Measurements from ENCODE around the gene DDB1.

The DDB1 gene

GRCh38 chr11:61349189-61349751, 16.4 kb upstream of the DDB1 start:
- no peak for TF ChIP-seq CTCF (IDR thresholded peaks at IDR 0.05; ENCODE audit: low read depth, low read length, poor library complexity, severe bottlenecking)
- no peak for TF ChIP-seq EZH2phosphoT487 (IDR thresholded peaks at IDR 0.05; ENCODE audit: borderline replicate concordance, low read length)
- Histone ChIP-seq H3K4me1 (ENCODE audit: control insufficient read depth, low read length) (peaks cover 12% of the 10 kb centered on the region), H3K9me3 (ENCODE audit: control insufficient read depth, insufficient read depth, low read length) (no peaks in the 10 kb centered on the region), H3K79me2 (ENCODE audit: control insufficient read depth, low read length) (peaks cover 21% of the 10 kb centered on the region), H3K27me3 (ENCODE audit: control insufficient read depth, low read length) (no peaks in the 10 kb centered on the region), H3K27ac (ENCODE audit: low read depth, low read length) (no peak overlapping the region), H3K36me3 (ENCODE audit: control insufficient read depth, low read length) (peaks cover 91% of the 10 kb centered on the region), H4K20me1 (ENCODE audit: control insufficient read depth, insufficient read depth, low read depth, low read length) (0 out of 2 replicates have a peak, but pooled peaks cover 5% of the 10 kb centered on the region), H3K4me2 (ENCODE audit: low read length) (no peak overlapping the region), H3F3A (ENCODE audit: control insufficient read depth, insufficient read depth) (0 out of 2 replicates have a peak, but pooled peaks cover 4% of the 10 kb centered on the region), H3K4me3 (ENCODE audit: low read length) (no peak overlapping the region), H3K9me2 (replicated peaks; ENCODE audit: control insufficient read depth, low read length) (no peaks in the 10 kb centered on the region)

GRCh38 chr11:61347916-61348461, 15.1 kb upstream of the DDB1 start:
- Histone ChIP-seq H3K4me3 (ENCODE audit: low read length) (no peak overlapping the region), H3K4me1 (ENCODE audit: control insufficient read depth, low read length) (no peaks in the 10 kb centered on the region), H3K4me2 (ENCODE audit: low read length) (no peak overlapping the region), H3F3A (ENCODE audit: control insufficient read depth, insufficient read depth) (0 out of 2 replicates have a peak, but pooled peaks cover 4% of the 10 kb centered on the region), H3K27me3 (ENCODE audit: control insufficient read depth, low read length) (no peaks in the 10 kb centered on the region), H3K27ac (ENCODE audit: low read depth, low read length) (no peak overlapping the region), H3K36me3 (ENCODE audit: control insufficient read depth, low read length) (peaks cover 79% of the 10 kb centered on the region), H3K9me2 (replicated peaks; ENCODE audit: control insufficient read depth, low read length) (no peaks in the 10 kb centered on the region), H4K20me1 (ENCODE audit: control insufficient read depth, insufficient read depth, low read depth, low read length) (0 out of 2 replicates have a peak, but pooled peaks cover 5% of the 10 kb centered on the region), H3K79me2 (ENCODE audit: control insufficient read depth, low read length) (peaks cover 8% of the 10 kb centered on the region), H3K9me3 (ENCODE audit: control insufficient read depth, insufficient read depth, low read length) (no peaks in the 10 kb centered on the region)
- TF ChIP-seq EZH2phosphoT487 (IDR thresholded peaks at IDR 0.05; ENCODE audit: borderline replicate concordance, low read length) (no peak), CTCF (IDR thresholded peaks at IDR 0.05; ENCODE audit: low read depth, low read length, poor library complexity, severe bottlenecking) (no peak)

- Histone ChIP-seq H3K9me3 (ENCODE audit: control insufficient read depth, insufficient read depth, low read length) (no peaks in the 10 kb centered on the region), H3K36me3 (ENCODE audit: control insufficient read depth, low read length) (peaks cover 69% of the 10 kb centered on the region), H3K9me2 (replicated peaks; ENCODE audit: control insufficient read depth, low read length) (no peaks in the 10 kb centered on the region), H3F3A (ENCODE audit: control insufficient read depth, insufficient read depth) (0 out of 2 replicates have a peak, but pooled peaks cover 4% of the 10 kb centered on the region), H3K79me2 (ENCODE audit: control insufficient read depth, low read length) (no peaks in the 10 kb centered on the region), H3K27ac (ENCODE audit: low read depth, low read length) (no peak overlapping the region), H4K20me1 (ENCODE audit: control insufficient read depth, insufficient read depth, low read depth, low read length) (0 out of 2 replicates have a peak, but pooled peaks cover 5% of the 10 kb centered on the region), H3K4me3 (ENCODE audit: low read length) (no peak overlapping the region), H3K4me2 (ENCODE audit: low read length) (no peak overlapping the region), H3K4me1 (ENCODE audit: control insufficient read depth, low read length) (no peaks in the 10 kb centered on the region), H3K27me3 (ENCODE audit: control insufficient read depth, low read length) (no peaks in the 10 kb centered on the region)
- TF ChIP-seq CTCF (IDR thresholded peaks at IDR 0.05; ENCODE audit: low read depth, low read length, poor library complexity, severe bottlenecking) (no peak), EZH2phosphoT487 (IDR thresholded peaks at IDR 0.05; ENCODE audit: borderline replicate concordance, low read length) (no peak)
These were observed 13.3 kb upstream of the DDB1 start for GRCh38 chr11:61345954-61346843.
